ENCODE results near the gene PRM3. TPM values are rescaled to one million over a fixed set of nuclear protein-coding genes. Genes with fewer than 3 reads are reported as not detected.

PRM3 gene
- total RNA-seq, 4 donors from 2014 or later = not detected

DNA sequence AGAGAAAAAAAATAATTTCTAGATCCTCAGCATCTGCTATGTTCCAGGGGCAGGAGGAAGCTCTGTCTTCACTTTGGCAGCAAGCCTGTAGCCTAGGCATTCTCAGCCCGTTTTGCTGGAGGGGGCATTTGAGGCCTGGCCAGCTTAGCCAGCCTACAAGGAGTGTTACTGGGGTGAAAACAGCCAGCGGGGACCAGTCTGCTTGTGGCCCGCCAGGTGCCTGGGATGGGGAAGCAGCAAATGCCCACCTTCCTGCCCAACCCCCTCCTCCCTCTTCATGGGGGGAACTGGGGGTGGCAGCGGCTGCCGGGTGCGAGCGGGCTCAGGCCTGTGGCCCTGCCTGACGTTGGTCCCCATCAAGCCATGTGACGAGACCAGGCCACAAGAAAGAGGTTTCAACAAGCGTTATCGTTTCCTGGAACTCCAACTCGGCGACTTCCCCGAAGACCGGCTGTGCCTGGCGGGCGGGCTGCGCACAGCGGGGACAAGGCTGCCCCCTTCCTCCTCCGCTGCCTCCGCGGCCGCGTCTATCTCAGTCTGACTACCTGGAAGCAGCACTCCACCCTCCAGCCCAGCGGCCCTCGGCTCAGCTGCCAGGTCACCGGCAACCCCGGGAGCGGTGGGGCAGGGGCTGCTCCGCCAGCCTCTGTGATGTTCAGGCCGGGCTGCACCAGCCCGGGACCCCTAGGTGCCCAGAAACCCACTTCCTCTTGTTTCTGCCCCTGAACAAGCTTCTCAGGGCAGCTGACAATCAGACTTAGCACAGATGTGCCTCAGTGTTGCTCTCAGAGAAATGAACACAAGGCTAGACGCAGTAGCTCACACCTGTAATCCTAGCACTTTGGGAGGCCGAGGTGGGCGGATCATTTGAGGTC is 40.3 kb downstream of the PRM3 start:
- DNase-seq (ENCODE audit: low spot score) = no peak
- TF ChIP-seq, protein P1, sequence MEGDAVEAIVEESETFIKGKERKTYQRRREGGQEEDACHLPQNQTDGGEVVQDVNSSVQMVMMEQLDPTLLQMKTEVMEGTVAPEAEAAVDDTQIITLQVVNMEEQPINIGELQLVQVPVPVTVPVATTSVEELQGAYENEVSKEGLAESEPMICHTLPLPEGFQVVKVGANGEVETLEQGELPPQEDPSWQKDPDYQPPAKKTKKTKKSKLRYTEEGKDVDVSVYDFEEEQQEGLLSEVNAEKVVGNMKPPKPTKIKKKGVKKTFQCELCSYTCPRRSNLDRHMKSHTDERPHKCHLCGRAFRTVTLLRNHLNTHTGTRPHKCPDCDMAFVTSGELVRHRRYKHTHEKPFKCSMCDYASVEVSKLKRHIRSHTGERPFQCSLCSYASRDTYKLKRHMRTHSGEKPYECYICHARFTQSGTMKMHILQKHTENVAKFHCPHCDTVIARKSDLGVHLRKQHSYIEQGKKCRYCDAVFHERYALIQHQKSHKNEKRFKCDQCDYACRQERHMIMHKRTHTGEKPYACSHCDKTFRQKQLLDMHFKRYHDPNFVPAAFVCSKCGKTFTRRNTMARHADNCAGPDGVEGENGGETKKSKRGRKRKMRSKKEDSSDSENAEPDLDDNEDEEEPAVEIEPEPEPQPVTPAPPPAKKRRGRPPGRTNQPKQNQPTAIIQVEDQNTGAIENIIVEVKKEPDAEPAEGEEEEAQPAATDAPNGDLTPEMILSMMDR (IDR thresholded peaks at IDR 0.05) = no peak
- no peak for ATAC-seq (ENCODE audit: low FRiP score)

DNA sequence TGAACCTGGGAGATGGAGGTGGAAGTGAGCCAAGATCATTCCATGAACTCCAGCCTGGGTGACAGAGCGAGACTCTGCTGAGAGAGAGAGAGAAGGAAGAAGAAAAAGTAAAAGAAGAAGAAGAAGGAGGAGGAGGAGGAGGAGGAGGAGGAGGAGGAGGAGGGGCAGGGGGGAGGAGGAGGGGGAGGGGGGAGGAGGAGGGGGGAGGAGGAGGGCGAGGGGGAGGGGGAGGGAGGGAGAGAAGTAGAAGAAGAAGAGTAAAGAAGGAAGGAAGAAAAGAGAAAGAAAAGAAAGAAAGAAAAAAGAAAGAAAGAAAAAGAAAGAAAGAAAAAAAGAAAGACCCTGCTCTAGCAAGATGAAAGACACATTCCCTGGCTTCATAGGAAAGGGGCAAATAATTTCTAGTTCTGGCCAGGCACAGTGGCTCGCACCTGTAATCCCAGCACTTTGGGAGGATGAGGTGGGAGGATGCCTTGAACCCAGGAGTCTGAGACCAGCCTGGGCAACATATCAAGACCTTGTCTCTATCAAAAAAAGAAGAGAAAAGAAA is 41.1 kb downstream of the PRM3 start:
- DNase-seq (ENCODE audit: low spot score) (no peak), ATAC-seq (ENCODE audit: low FRiP score) (no peak)
- TF ChIP-seq, protein P1 (IDR thresholded peaks at IDR 0.05) = no peak

- DNase-seq (ENCODE audit: low spot score) (no peak), ATAC-seq (ENCODE audit: low FRiP score) (no peak)
- TF ChIP-seq, protein P1 (IDR thresholded peaks at IDR 0.05) = no peak
Observed at GRCh38 chr16:11231367-11231970, 42.0 kb downstream of the PRM3 start.

DNA sequence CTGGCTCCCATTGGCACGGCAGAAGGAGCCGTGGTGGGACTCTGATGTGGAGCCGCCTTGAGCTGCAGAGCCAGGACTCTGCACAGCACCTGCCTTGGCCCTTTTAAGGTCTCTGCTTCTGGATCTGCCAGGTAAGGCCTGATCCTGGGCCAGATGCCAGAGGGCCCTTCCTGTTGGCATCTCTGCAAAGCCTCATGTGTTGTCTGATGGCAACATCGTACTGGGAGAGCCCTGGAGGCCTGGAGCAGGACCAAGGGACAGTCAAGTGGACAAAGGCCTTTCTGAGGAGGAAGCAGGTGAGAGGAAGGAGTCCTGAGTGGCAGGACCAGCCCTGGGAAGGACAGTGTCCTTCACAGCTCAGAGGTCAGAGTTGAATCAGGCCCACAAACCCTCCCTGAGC is 43.5 kb downstream of the PRM3 start:
- TF ChIP-seq, protein P1 (IDR thresholded peaks at IDR 0.05) = no peak
- DNase-seq (ENCODE audit: low spot score) (no peak), ATAC-seq (ENCODE audit: low FRiP score) (no peak)

- no peak for ATAC-seq (ENCODE audit: low FRiP score)
- TF ChIP-seq, protein P1 (IDR thresholded peaks at IDR 0.05) = no peak
Observed at GRCh38 chr16:11229432-11229831, 44.0 kb downstream of the PRM3 start.

GRCh38 chr16:11225677-11226549 is 47.5 kb downstream of the PRM3 start:
- no peak for ATAC-seq (ENCODE audit: low FRiP score)
- TF ChIP-seq, protein P1 (IDR thresholded peaks at IDR 0.05) = no peak
- DNase-seq (ENCODE audit: low spot score) = no peak

More at GRCh38 chr16:11229432-11229831, 44.0 kb downstream of the PRM3 start:
- DNase-seq (ENCODE audit: low spot score) = no peak

Measured in omental fat pad (tissue), 4 donors.